Liver (tissue), 9 donors: ENCODE measurements around the gene DPH3. TPM values are rescaled to one million over a fixed set of nuclear protein-coding genes. Genes with fewer than 3 reads are reported as not detected.

ENCODE experiments used
- DNase-seq: peaks from one replicate; pipeline ENCODE4 v3.0.0-alpha.2; 2017; ENCODE audit warnings: low spot score
- H3K27ac ChIP-seq, 2 donors: one replicate each; pipeline ENCODE4 v1.7.0; 2013; ENCODE audit warnings: inconsistent platforms in 2 of 2, low read length in 2 of 2, control low read depth in 1 of 2, low read depth in 1 of 2, mild to moderate bottlenecking in 1 of 2
- H3K27me3 ChIP-seq, 4 donors: one replicate each; pipeline versions ENCODE4 v1.6.1 to v1.7.0; 2013; ENCODE audit warnings: low read length in 3 of 4, inconsistent platforms in 1 of 4, mild to moderate bottlenecking in 1 of 4, moderate library complexity in 1 of 4; ENCODE audit not compliant: control insufficient read depth in 4 of 4, insufficient read depth in 4 of 4
- H3K36me3 ChIP-seq, 4 donors: one replicate each; pipeline versions ENCODE4 v1.6.1 to v1.7.0; 2013; ENCODE audit warnings: low read length in 3 of 4, mild to moderate bottlenecking in 3 of 4, low read depth in 1 of 4, moderate library complexity in 1 of 4; ENCODE audit not compliant: control insufficient read depth in 4 of 4, insufficient read depth in 3 of 4
- H3K4me1 ChIP-seq, 4 donors: one replicate each; pipeline versions ENCODE4 v1.6.1 to v1.7.0; 2013; ENCODE audit warnings: low read length in 3 of 4, mild to moderate bottlenecking in 3 of 4, moderate library complexity in 1 of 4; ENCODE audit not compliant: control insufficient read depth in 4 of 4, insufficient read depth in 4 of 4
- H3K4me3 ChIP-seq, 3 donors: one replicate each; pipeline versions ENCODE4 v1.6.1 to v1.7.0; 2013; ENCODE audit warnings: low read length in 3 of 3, control low read depth in 1 of 3, low read depth in 1 of 3, mild to moderate bottlenecking in 1 of 3
- H3K9ac ChIP-seq, 2 donors: one replicate each; pipeline ENCODE4 v1.7.0; 2013; ENCODE audit warnings: low read length in 2 of 2, mild to moderate bottlenecking in 2 of 2, moderate library complexity in 2 of 2, control low read depth in 1 of 2, low read depth in 1 of 2
- H3K9me3 ChIP-seq, 4 donors: one replicate each; pipeline versions ENCODE4 v1.6.1 to v1.7.0; 2013; ENCODE audit warnings: low read length in 3 of 4; ENCODE audit not compliant: control insufficient read depth in 4 of 4
- ATF3 ChIP-seq: IDR thresholded peaks from 2 replicates; pipeline ENCODE4 v1.6.1; 2016; ENCODE audit warnings: antibody characterized with exemption
- CTCF ChIP-seq: fragments of 150-350 bp; IDR thresholded peaks from 2 replicates; pipeline ENCODE4 v1.5.1; 2017; ENCODE audit warnings: improper control_type of control experiment, low read depth, low read length; ENCODE audit not compliant: missing input control
- EGR1 ChIP-seq, 2 donors: IDR thresholded peaks; 2 replicates each; pipeline ENCODE4 v1.6.1; 2016 to 2018; ENCODE audit warnings: antibody characterized with exemption in 2 of 2, low read depth in 2 of 2
- FOXA1 ChIP-seq: IDR thresholded peaks from 2 replicates; pipeline ENCODE4 v1.6.1; 2016; ENCODE audit warnings: antibody characterized with exemption
- FOXA2 ChIP-seq: IDR thresholded peaks from 2 replicates; pipeline ENCODE4 v1.6.1; 2016; ENCODE audit warnings: antibody characterized with exemption
- GABPA ChIP-seq, 2 donors: IDR thresholded peaks in 1 of 2; conservative IDR thresholded peaks in 1 of 2; 2 replicates each; pipeline ENCODE4 v1.6.1; 2016; ENCODE audit warnings: antibody characterized with exemption in 2 of 2, mild to moderate bottlenecking in 1 of 2, moderate library complexity in 1 of 2
- HNF4A ChIP-seq, 2 donors: conservative IDR thresholded peaks; 2 replicates each; pipeline ENCODE4 v1.6.1; 2016; ENCODE audit warnings: antibody characterized with exemption in 2 of 2, mild to moderate bottlenecking in 2 of 2
- HNF4G ChIP-seq: IDR thresholded peaks from 2 replicates; pipeline ENCODE4 v1.6.1; 2016; ENCODE audit warnings: antibody characterized with exemption
- JUND ChIP-seq, 2 donors: IDR thresholded peaks; 2 replicates each; pipeline ENCODE4 v1.6.1; 2016; ENCODE audit warnings: antibody characterized with exemption in 2 of 2
- MAX ChIP-seq: IDR thresholded peaks from 2 replicates; pipeline ENCODE4 v1.6.1; 2016; ENCODE audit warnings: antibody characterized with exemption
- NR2F2 ChIP-seq: IDR thresholded peaks from 2 replicates; pipeline ENCODE4 v1.6.1; 2016; ENCODE audit warnings: antibody characterized with exemption
- RAD21 ChIP-seq, 2 donors: IDR thresholded peaks; 2 replicates each; pipeline ENCODE4 v1.6.1; 2016; ENCODE audit warnings: antibody characterized with exemption in 2 of 2, mild to moderate bottlenecking in 2 of 2
- RXRA ChIP-seq, 2 donors: IDR thresholded peaks; 2 replicates each; pipeline ENCODE4 v1.6.1; 2017 to 2018; ENCODE audit warnings: antibody characterized with exemption in 2 of 2, mild to moderate bottlenecking in 1 of 2
- SP1 ChIP-seq: IDR thresholded peaks from 2 replicates; pipeline ENCODE4 v1.6.1; 2018; ENCODE audit warnings: antibody characterized with exemption, mild to moderate bottlenecking
- TAF1 ChIP-seq: conservative IDR thresholded peaks from 2 replicates; pipeline ENCODE4 v1.6.1; 2016; ENCODE audit warnings: antibody characterized with exemption, mild to moderate bottlenecking
- YY1 ChIP-seq: IDR thresholded peaks from 2 replicates; pipeline ENCODE4 v1.6.1; 2016; ENCODE audit warnings: antibody characterized with exemption, mild to moderate bottlenecking
- ZBTB33 ChIP-seq: IDR thresholded peaks from 2 replicates; pipeline ENCODE4 v1.6.1; 2016; ENCODE audit warnings: antibody characterized with exemption
- WGBS: extraction: QIAGEN DNeasy Blood & Tissue Kit; methylation state at CpG from one replicate; pipeline ENCODE4 v1.1.7; 2013; 5-methylcytosine and 5-hydroxymethylcytosine counted together
- polyA plus RNA-seq, 2 donors: library from polyadenylated mRNA; stranded (reverse) in 1 of 2; unstranded in 1 of 2; fragments of 200-250 nt in 1 of 2; fragments of >200 nt in 1 of 2; fragmentation: Nextera tagmentation in 1 of 2; extraction: Ambion mirVana in 1 of 2; gene quantifications; one replicate each; pipeline versions ENCODE4 v1.2.1 to v1.2.3, GENCODE V29; 2013 to 2015
- total RNA-seq, 2 donors: library from RNA; depleted of rRNA; stranded (reverse); fragments of >200 nt; gene quantifications; one replicate each; pipeline ENCODE4 v1.2.3, GENCODE V29; 2014
- donor health status: healthy.
- donor health status: healthy.
- donor health status: healthy.
- donor health status: healthy.
- donor health status: healthy.

DPH3 gene
- total and polyA plus RNA-seq, 4 donors = 7.8 to 19.1 (median 11.6) TPM

- H3K27ac ChIP-seq = no peak overlapping the region
- WGBS = 90% methylated on average over 5 of the region's 5 CpGs
- TF ChIP-seq RAD21 (IDR thresholded peaks at IDR 0.05) (no peak), SP1 (no peak), MAX (no peak), RXRA (IDR thresholded peaks at IDR 0.05) (no peak), ATF3 (no peak), YY1 (no peak), HNF4A (conservative IDR thresholded peaks at IDR 0.05) (no peak), EGR1 (IDR thresholded peaks at IDR 0.05; ENCODE audit: low read depth in 2 of 2) (no peak)
- peaks cover 4 to 36% (median 15%) of the 10 kb centered on the region in 4 donors for H3K4me1 ChIP-seq
- no peaks in the 10 kb centered on the region for H3K9me3 ChIP-seq
- DNase-seq = no peak
- H3K9ac ChIP-seq = no peak overlapping the region
- no peak overlapping the region for H3K4me3 ChIP-seq
- peaks cover 0 to 5% (median 0%) of the 10 kb centered on the region in 4 donors for H3K36me3 ChIP-seq
- H3K27me3 ChIP-seq = no peaks in the 10 kb centered on the region
Measured at GRCh38 chr3:16307832-16308531, 43.2 kb upstream of the DPH3 start.

GRCh38 chr3:16305111-16305541 is 40.4 kb upstream of the DPH3 start:
- 49% methylated on average over 7 of the region's 7 CpGs for WGBS
- Histone ChIP-seq H3K27ac (peak overlapping the region; percentile 57 to 61), H3K9me3 (no peaks in the 10 kb centered on the region), H3K4me3 (no peak overlapping the region), H3K36me3 (peaks cover 0 to 7% (median 2%) of the 10 kb centered on the region in 4 donors), H3K9ac (no peak overlapping the region), H3K27me3 (no peaks in the 10 kb centered on the region), H3K4me1 (peaks cover 4 to 23% (median 13%) of the 10 kb centered on the region in 4 donors)
- TF ChIP-seq EGR1 (IDR thresholded peaks at IDR 0.05; ENCODE audit: low read depth in 2 of 2) (no peak), FOXA1 (peak; percentile 45), TAF1 (no peak), SP1 (peak; percentile 73), NR2F2 (peak; percentile 79), FOXA2 (peak; percentile 26), JUND (IDR thresholded peaks at IDR 0.05) (peak in 1 of 2 donors; percentile 79), ZBTB33 (no peak), YY1 (peak; percentile 77), CTCF (no peak), ATF3 (no peak), RAD21 (IDR thresholded peaks at IDR 0.05) (peak; percentile 48 to 58), MAX (peak; percentile 44), RXRA (IDR thresholded peaks at IDR 0.05) (peak; percentile 91 to 92), HNF4A (conservative IDR thresholded peaks at IDR 0.05) (peak; percentile 79 to 89), GABPA (IDR thresholded peaks at IDR 0.05 in 1 of 2, conservative IDR thresholded peaks at IDR 0.05 in 1 of 2) (no peak), HNF4G (no peak)
- no peak for DNase-seq
